GM21515 (cell line): ENCODE measurements around the gene UBQLN3.
A peak's percentile ranks its signal among the peaks of the same experiment; 100 is the strongest.

Experiments used
- ATAC-seq: cut with Tn5 transposase; IDR thresholded peaks from one replicate; pipeline ENCODE4 v1.9.1; 2021; ENCODE audit not compliant: unreplicated experiment

Gene UBQLN3

DNA sequence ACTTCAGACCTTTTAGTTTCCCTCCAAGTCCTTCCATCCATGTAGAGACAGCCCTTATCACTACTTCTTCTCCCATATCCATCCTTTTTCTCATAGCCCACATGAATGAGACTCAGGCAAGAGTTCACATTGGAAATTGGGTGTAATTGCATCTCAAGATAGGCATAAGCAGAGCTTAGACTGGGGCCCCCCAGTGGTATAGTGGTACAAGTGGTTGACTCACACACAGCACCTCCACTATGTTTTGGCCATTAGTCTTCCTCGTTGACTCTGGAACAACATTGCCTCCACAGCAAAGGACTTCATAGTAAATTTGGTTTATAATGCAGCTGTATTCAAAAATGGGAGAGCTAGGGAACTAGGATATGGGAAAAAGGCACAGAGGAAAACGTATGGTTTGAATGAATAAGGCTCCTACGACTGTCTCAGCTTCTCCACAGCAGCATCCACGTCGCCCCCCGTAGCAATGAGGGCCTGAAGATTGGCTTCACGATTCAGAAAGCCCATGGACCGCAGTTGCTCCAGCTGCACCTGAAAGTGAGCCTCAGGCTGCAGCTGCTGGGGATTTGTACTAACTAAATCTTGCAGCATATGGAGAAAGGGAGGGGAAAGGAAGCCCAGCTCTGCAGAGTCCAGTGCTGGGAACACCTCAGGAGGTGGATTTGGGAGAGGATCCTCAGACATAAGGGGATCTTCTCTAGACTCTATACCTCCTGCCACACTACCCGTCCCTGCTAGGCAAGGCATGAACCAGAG lies 2.4 kb downstream of the UBQLN3 start:
- ATAC-seq, result no peak

DNA sequence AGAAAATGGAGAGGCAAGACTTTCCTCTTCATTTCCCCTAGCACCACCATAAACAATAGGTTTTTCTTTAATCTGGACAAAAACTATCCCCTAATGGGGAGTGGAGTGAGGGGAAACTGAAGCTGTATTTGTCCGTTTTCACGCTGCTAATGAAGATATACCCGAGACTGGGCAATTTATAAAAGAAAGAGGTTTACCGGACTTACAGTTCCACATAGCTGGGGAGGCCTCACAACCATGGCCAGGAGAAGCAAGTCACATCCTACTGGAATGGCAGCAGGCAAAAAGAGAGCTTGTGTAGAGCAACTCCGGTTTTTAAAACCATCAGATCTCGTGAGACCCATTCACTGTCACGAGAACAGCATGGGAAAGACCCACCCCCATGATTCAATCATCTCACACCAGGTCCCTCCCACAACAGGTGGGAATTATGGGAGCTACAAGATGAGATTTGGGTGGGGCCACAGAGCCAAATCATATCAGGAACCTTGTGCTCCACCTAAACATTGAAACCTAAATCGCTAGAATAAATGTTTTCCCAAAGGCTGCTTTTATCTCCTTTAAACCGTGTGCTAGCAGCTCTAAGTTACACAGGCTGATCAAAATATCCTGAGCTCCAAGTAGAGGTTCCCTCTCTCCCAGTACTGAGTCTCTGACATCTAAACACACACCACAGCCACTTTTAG lies 4.3 kb downstream of the UBQLN3 start:
- ATAC-seq, result no peak

DNA sequence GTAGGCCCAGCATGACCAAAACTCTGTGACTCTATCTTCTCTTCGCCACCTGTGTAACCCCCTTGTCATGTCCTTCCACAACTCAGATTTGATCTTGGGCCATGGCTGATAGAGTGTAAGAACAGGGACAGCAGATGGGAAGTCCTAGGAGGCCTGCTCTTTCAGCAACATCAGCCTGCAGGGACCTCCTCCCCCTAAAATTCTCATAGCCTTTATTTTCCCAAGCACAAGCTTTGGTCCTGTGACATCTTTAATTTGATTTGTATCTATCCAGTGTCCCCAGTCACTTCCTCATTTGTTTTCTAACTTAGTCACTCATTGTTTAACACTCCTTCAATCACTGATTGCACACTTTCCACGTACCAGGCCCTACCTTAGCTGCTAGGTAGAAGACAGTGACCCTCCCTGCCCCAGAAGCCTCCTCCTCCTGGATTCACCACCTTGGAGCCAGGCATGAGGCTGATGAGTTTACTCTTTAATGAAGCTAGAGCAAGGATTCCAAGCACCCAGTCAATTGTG lies 5.3 kb downstream of the UBQLN3 start:
- no peak for ATAC-seq

DNA sequence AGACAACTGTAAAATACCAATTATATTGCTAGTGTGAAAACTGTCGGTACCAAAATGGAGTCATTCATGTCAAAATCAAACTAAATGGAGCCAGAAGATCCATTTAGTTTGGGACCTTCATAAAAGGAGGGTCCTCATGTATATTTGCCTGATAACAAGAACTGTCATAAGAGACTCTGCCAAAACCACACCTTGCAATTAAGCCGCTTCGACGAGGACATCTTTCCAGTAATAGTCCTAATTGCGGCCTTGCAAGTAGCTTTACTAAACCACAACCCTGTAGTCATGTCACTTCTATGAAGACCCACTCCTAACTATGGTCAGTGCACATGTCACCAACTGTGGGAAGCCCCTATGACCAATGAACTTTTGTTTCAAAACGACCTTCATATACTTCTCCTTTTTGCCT lies 9.4 kb downstream of the UBQLN3 start:
- no peak for ATAC-seq

DNA sequence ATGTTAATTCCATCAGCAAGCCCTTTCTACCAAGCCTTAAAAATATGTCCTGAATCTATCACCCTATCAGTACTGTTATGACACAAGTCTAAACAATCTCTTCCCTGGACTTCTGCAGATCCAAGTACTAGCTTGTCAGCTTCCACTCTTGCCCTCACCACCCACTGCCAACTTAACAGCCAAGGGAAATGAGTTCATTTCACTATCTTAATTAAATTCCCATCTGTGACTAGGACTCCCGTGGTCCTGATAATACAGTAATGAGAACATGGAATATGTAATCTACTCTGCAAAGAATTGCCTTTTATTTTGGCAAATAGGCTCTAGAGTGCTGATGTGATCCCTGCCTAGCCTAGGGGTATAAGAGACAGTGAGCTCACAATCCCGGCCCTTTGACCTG lies 10.1 kb downstream of the UBQLN3 start:
- ATAC-seq, result no peak

DNA sequence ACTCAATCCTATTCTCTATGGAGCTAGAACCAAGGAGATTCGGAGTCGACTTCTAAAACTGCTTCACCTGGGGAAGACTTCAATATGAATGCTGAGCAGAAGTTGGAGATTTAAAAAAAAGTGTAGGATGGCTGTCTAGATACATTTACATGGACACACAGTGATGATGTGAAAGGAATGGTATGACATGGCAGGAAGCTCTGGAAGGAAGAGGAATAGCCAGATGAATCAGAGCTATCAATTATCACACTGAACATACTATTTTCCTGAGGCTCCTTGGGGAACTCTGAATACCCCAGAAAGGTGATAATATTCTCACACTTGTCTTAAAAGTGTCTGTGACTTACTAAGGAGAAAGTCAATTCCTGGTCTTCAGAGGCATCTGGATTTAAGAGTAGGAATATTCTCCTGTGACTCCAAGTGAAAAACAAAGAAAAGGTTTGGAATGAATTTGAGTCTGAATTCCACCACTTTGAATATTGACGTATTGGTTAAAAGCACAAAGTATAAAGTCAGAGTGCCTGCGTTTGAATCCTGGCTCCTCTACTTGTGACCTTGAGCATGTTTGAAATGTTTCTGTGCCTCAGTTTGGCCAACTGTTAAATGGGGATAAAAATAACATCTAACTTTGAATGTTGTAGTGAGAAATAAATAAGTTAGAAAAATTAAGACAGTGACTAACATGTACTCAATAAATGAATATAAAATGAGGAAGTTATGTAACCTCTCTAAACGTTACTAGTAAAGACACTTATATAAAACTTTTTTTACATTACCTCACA lies 20.0 kb downstream of the UBQLN3 start:
- no peak for ATAC-seq

DNA sequence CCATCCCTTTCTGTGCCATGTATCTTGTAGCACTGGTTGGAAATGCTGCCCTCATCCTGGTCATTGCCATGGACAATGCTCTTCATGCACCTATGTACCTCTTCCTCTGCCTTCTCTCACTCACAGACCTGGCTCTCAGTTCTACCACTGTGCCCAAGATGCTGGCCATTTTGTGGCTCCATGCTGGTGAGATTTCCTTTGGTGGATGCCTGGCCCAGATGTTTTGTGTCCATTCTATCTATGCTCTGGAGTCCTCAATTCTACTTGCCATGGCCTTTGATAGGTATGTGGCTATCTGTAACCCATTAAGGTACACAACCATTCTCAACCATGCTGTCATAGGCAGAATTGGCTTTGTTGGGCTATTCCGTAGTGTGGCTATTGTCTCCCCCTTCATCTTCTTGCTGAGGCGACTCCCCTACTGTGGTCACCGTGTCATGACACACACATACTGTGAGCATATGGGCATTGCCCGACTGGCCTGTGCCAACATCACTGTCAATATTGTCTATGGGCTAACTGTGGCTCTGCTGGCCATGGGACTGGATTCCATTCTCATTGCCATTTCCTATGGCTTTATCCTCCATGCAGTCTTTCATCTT lies 20.9 kb downstream of the UBQLN3 start:
- ATAC-seq, result no peak

DNA sequence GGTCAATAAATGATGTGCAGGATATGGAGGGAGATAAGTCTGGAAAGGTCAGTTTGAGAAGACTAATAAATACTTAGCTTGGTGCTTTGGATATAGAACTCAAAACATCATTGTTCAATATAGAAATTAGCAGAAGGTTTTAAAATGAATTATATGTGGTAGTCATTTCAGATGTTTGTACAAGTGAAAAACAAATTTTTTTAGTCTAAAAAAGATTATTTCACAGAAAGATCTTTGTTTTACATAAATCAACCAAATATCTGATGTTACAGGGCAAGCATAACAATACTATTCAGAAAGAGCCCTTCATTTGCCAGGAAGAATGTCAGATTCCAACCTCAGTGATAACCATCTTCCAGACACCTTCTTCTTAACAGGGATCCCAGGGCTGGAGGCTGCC lies 21.4 kb downstream of the UBQLN3 start, which contains the start of gene OR52D1:
TSS of gene OR52D1 (plus strand) at position 301 of the 400 bp plus-strand sequence. CDS start at position 323, 22 bp downstream.
- ATAC-seq, result no peak

DNA sequence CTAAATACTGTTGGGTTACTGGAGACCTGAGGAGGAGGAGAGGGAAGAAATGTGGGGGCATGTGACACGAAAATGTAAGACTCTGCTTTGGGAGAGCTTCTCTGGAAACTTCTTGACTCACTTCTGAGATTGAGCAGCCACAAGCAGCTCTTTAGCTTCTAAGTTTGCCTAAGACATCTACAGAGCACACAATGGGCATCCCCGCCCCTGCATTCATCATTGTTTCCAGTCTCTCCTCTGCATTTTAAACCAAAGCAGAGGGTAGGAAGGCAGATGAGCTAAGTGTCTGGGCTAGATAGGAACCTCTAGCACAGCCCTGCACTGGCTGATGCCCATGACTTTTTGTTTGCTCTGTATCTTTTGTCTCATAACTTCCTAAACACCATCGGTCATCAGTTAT lies 23.3 kb downstream of the UBQLN3 start:
- no peak for ATAC-seq

DNA sequence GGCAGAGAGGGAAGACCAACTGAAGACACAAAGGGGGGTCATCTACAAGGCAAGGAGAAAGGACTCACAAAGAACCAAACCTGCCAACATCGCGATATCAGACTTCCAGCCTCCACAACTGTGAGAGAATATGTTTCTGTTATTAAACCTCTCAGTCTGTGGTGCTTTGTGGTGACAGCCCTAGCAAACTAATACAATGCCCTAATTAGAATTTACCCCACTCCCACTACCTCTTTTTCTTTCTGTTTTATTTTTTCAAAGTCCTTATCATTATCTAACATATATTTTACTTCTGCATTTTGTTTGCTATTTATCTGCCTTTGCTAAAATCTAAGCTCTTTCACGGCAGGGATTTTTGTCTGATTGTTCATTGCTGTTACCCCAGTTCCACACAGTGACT lies 23.8 kb downstream of the UBQLN3 start:
- ATAC-seq, result no peak

DNA sequence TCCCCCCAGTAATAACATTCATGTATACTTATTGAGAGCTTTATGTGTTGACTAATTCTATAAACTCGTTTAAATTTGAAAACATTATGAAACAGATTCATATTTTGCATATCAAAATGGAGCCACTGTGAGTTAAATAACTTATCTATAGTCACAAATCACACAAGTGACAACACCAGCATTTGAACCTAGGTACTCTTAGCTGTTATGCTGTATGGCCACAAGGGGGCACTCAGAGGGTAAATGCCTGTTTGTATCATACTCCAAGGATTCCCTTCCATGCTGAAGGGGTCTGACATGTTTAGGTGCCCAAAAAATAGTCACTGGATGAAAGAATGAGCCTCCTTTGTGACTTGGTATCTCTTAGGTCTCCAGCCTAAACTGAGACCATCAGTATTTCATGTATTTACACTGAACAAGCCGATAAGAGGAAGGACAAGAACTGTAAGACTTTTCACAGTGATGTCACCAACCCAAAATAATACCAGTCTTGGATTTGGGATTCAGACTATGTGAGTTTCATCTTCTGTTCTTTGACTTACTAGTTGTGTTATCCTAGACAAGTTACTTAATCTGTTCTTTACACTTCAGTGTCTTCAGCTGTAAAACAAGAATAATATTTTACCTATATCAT lies 33.5 kb downstream of the UBQLN3 start:
- ATAC-seq, result peak; percentile 86

DNA sequence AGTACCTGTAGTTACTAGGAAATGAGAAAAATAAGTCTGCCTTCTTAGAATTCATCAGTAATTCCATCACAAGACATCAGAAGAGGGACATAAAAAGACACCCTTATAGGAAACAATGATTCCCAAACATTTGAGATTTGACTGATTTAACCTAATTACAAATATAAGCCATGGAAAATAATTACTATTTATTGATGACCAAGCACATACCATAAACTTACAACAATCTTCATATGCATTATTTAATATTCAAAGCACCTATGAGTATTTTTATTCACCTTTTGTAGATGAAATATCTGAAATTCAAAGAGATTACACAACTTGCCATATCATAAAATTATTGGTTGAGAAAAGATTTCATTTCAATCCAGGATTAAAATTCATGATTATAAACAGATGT lies 35.8 kb downstream of the UBQLN3 start:
- no peak for ATAC-seq

DNA sequence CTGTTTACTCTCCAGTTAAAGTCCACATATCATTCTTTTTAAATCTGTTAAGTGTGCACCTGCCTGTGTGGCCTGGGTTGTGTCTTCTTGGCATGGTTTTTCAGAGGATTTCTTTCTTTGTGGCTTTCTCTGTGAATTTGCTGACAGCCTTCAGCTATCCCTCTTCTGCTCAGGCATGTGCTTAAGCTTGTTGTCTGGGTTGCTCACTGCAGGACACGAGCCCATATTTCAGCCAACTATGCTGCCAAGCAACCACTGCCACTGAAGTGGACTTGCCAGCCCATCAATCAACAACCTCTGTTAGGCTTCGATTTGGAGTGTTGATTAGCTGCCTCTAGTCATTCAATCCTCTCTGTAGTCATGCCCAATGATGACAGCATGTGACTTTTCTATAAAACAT lies 42.2 kb downstream of the UBQLN3 start:
- no peak for ATAC-seq

DNA sequence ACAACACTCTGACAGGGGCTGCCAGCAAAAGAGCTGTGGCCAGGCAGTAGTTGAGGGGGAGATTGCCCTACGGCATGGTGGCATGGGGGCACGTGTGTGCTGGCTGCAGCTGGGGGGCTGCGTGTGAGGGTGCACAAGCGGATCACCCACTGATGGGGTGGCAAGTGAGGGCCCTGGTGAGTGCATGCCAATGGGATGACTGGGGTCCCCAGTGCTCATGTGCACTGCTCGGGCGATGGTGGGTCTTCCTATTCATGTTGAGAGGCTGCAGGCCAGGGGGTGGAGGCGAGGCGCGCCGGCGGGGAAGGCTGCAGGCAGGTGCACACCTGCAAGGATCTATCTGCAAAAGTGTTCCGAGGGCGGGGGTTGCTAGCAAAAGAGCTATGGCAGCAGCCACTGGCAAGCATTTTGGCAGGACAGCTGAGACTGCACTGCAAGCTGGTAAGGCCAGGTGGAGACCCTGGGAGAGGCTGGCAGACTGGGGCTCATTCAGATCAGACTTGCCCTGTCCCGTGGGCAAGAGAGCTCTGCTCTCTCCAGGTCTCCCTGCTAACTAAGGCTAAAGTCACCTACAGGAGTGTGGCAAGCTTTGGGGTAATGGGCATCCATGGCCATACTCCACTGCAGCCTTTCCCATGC lies 48.7 kb downstream of the UBQLN3 start:
- ATAC-seq, result no peak
